GM06990 (cell line): ENCODE measurements around the gene MYB.

Source experiments
- DNase-seq: peaks from one replicate; pipeline ENCODE4 v3.0.0-alpha.2; 2011; ENCODE audit not compliant: insufficient read length; ENCODE audit errors: extremely low read depth
- H3K27me3 ChIP-seq: replicated peaks from 2 replicates; pipeline ENCODE4 v1.6.0; 2011; ENCODE audit warnings: low read length; ENCODE audit not compliant: control insufficient read depth, insufficient read depth
- H3K36me3 ChIP-seq: 2 replicates; pipeline ENCODE4 v1.5.1; 2011; ENCODE audit warnings: low read length; ENCODE audit not compliant: control insufficient read depth, insufficient read depth
- H3K4me3 ChIP-seq: replicated peaks from 2 replicates; pipeline ENCODE4 v1.5.1; 2011; ENCODE audit warnings: low read depth, mild to moderate bottlenecking, control low read depth, low read length
- TF ChIP-seq, protein P1 (sequence below): IDR thresholded peaks from 2 replicates; pipeline ENCODE4 v1.5.1; 2011; ENCODE audit warnings: low read length, control low read depth, mild to moderate bottlenecking, inconsistent platforms; ENCODE audit not compliant: insufficient read depth, poor library complexity, severe bottlenecking

Gene MYB

DNA sequence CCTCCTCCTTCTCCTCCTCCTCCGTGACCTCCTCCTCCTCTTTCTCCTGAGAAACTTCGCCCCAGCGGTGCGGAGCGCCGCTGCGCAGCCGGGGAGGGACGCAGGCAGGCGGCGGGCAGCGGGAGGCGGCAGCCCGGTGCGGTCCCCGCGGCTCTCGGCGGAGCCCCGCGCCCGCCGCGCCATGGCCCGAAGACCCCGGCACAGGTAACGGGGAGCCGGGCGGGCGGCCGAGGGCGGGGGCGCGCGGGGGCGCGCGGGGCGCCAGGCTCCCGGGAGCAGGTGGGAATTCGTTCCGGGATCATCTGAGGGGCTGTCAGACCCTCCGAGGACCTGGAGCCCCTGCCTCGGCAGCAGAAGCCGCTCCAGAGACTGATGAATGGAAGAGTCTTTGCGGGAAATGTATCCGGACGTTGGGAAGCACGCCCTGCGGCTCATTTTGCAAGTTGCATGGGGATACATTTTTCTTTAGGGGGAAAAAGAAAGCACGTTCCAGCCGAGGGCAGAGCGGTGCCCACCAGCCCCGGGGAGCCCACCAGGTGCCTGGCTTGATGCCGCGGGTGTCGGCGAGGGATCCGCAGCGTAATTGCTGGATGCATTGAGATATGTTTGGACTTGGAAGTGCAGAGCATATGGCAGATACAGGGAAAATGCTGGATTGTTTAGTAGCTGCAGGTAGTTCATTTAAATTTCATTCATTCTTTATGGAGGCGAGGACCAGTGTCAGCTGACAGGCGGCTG lies 394 bp downstream of the MYB start:
- TF ChIP-seq, protein P1, sequence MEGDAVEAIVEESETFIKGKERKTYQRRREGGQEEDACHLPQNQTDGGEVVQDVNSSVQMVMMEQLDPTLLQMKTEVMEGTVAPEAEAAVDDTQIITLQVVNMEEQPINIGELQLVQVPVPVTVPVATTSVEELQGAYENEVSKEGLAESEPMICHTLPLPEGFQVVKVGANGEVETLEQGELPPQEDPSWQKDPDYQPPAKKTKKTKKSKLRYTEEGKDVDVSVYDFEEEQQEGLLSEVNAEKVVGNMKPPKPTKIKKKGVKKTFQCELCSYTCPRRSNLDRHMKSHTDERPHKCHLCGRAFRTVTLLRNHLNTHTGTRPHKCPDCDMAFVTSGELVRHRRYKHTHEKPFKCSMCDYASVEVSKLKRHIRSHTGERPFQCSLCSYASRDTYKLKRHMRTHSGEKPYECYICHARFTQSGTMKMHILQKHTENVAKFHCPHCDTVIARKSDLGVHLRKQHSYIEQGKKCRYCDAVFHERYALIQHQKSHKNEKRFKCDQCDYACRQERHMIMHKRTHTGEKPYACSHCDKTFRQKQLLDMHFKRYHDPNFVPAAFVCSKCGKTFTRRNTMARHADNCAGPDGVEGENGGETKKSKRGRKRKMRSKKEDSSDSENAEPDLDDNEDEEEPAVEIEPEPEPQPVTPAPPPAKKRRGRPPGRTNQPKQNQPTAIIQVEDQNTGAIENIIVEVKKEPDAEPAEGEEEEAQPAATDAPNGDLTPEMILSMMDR = no peak
- peak; percentile 41 for DNase-seq

DNA sequence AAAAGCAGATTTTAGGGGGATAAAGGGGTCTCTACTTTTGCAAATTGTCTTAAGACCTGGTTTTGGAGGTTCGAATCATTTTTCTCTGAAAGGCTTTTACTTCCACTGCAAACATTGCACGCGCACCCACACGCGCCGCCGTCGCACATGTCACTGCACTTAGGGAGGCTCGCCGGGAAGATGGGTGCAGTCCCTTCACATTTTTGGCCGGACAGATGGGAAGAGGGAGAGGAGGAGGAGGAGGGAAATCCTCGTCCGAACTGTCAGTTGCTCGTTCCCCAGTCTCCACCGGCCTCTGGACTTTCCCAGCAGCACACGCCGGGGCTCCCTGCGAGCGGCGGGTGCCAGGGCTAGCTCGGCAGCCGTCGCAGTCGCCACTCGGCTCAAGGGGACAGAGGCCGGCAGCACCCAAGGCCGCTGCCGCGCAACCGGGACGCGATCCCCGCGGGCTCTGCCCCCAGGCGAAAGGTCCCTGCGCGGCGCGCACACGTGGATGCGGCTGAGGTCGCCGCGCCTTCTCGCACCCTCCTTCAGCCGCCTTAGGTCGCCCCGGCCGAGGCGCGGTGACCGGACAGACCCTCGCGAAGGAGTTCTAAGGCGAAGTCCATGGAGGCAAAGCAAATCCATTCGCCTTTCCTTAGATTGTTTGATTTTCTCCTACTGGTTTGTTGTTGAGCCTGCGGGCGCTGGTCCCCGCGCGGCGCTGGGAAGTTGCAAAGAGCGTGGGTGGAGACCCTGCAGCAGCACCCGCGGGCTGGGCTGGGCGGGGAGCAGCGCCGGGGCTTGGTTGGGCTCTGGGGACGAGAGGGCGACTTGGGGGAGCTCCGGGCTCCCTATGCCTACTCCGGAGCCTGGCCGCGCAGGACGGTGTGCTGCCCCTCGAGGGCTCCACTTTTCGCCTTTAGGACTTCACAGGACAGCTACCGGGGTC lies 1.2 kb downstream of the MYB start:
- DNase-seq = no peak
- TF ChIP-seq, protein P1 = no peak

More for the DNA sequence above, 394 bp downstream of the MYB start:
- Histone ChIP-seq H3K36me3 (peaks cover 3% of the 10 kb centered on the region; the same call in 1 of the 2 replicates), H3K4me3 (peak overlapping the region; percentile 87), H3K27me3 (no peaks in the 10 kb centered on the region)

DNA sequence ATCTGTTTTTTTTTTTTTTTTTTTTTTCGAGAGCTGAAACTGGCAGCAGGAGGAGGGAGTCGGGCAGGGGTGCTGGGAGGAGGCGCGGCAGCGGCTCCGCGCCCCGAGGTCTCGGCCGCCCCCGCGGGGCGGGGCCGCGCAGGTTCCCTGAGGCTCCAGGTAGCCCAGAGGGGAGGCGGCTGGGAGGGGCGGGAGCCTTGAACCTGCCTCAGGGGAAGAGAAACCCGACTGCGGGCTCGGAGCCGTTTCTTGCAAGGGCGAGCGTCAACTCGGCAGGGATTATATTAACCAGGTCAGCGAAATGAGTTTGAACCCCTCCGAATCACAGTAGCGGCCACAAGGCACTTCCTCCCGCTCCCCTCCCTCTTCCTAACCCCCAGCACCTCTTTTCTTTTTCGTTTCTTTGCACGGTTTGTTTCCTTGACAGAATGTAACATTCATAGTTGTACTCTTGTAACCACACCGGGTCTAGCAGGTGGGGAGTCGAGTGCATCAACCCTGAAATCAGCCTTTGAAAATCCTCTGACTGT lies 2.0 kb downstream of the MYB start:
- peak; percentile 92 for DNase-seq

More for the DNA sequence above, 1.2 kb downstream of the MYB start:
- Histone ChIP-seq H3K36me3 (peaks cover 3% of the 10 kb centered on the region), H3K27me3 (no peaks in the 10 kb centered on the region), H3K4me3 (peak overlapping the region; percentile 87)

DNA sequence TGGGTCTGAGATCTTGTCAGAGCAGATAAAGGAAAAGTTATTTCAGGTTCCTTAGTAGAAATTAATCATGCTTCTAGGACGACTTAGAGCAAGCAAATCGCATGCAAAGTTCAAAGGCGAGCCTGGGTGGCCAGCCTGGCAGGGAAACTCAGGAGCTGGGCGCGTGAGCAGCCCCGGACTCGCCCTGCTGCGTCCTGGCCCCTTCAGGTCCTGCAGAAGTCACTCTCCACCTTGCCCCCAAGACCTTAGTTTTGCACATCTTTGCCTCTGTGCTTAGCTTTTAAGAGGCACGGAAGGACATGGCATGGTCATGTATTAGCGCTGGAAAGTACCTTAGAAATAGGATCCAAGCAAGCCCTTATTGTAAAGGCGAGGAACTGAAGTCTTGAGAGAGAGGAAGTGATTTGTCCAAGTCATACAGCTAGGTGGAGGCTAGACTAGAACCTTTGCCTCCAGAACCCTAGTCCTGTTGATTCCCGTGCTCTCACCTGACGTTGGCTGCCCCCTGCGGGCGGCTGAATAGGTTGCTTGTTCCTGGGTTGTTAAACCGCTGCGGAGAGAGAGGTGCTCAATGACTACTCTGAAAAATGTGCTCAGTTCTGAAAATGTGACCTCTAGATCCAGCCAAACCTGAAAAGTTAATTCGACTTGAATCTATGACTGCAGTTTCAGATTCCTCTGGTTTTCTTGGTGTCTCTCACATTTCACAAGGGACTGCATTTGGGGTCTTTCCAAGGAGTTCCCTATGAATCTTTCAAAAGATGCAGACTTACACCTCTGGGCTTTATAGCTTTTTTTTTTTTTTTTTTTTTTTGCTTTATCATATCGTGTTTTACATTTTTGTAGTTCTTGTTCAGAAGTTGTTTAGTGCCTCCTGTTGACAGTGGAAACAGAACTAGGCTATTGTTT lies 2.7 kb downstream of the MYB start:
- peak; percentile 85 for DNase-seq
- TF ChIP-seq, protein P1 = peak; percentile 87
- peak overlapping the region; percentile 87 for H3K4me3 ChIP-seq
- peaks cover 3% of the 10 kb centered on the region for H3K36me3 ChIP-seq
- H3K27me3 ChIP-seq = no peaks in the 10 kb centered on the region

More for the DNA sequence above, 2.0 kb downstream of the MYB start:
- TF ChIP-seq, protein P1 = no peak
- H3K4me3 ChIP-seq = peak overlapping the region; percentile 87
- peaks cover 3% of the 10 kb centered on the region for H3K36me3 ChIP-seq
- no peaks in the 10 kb centered on the region for H3K27me3 ChIP-seq

DNA sequence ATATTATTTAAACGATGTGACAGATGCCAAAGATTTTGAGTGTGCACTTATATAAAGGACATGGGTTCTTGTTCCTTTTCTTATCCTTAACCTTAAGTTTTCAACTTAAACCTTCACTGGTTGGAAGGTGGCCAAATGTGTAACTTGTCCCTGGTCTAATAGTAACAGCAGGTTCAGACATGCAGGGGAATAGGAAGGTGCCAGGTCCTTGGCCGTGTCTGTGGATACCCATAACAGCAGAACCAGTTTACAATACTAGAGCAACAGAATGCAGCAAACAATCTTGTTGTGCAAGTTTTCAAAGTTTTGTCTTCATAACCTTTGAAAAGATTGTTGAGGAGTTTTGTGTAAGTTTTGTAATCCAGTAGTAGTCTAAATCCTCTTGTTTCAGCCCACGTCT lies 4.4 kb downstream of the MYB start:
- H3K36me3 ChIP-seq = peaks cover 3% of the 10 kb centered on the region
- H3K27me3 ChIP-seq = no peaks in the 10 kb centered on the region
- TF ChIP-seq, protein P1 = no peak
- DNase-seq = no peak
- no peak overlapping the region for H3K4me3 ChIP-seq
